Progenitor cell of endocrine pancreas (in vitro differentiated cells): Measurements from ENCODE around the gene SYT9. TPM values are rescaled to one million over a fixed set of nuclear protein-coding genes. Genes with fewer than 3 reads are reported as not detected.

ENCODE experiments used
- DNase-seq: peaks from one replicate; pipeline ENCODE4 v3.0.0; 2021; ENCODE audit warnings: low spot score; ENCODE audit not compliant: unreplicated experiment
- H3K27ac Mint-ChIP-seq: 2 replicates; pipeline ENCODE4 v1.8.0; 2021; ENCODE audit warnings: mild to moderate bottlenecking, moderate library complexity, mixed read lengths
- H3K27me3 Mint-ChIP-seq: 2 replicates; pipeline ENCODE4 v1.8.0; 2021; ENCODE audit warnings: mixed read lengths
- H3K36me3 Mint-ChIP-seq: 2 replicates; pipeline ENCODE4 v1.8.0; 2022; ENCODE audit warnings: mixed read lengths; ENCODE audit not compliant: insufficient read depth
- H3K4me1 Mint-ChIP-seq: 2 replicates; pipeline ENCODE4 v1.8.0; 2021; ENCODE audit warnings: low read depth, mixed read lengths
- H3K4me3 Mint-ChIP-seq: 2 replicates; pipeline ENCODE4 v1.8.0; 2021; ENCODE audit warnings: low read depth, mild to moderate bottlenecking, moderate library complexity, mixed read lengths
- H3K9me3 Mint-ChIP-seq: 2 replicates; pipeline ENCODE4 v1.8.0; 2021; ENCODE audit warnings: low read depth, mixed read lengths
- CTCF ChIP-seq: fragments of 200-600 bp; sonication (generic); IDR thresholded peaks from one replicate; pipeline ENCODE4 v1.5.0; 2021; ENCODE audit warnings: antibody characterized with exemption, mild to moderate bottlenecking; ENCODE audit not compliant: unreplicated experiment
- total RNA-seq: library from RNA; stranded (reverse); gene quantifications from 2 replicates; pipeline ENCODE4 v1.2.1, GENCODE V29; 2021

Gene SYT9
- total RNA-seq, 1 donor from 2014 or later = 0.57 TPM

DNA sequence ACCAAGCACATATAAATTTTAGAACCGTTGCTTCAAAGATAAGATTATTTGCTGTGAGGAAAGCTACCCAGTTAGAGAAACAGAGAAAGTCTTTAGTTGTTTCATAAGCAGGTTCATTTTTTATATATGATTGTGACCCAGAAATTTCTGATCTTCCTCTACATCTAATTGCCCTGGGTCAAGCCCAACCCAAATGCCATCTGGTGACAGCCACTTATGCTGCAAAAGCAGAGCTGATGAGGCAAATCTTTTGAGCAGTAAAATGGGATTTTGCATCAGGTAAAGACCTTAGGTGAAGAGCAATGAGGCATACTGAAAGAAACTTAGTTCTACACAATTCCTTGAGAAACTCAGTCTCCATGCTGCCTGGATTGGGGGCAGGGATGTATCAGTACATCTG lies 28.0 kb downstream of the SYT9 start:
- H3K27ac Mint-ChIP-seq = no peak overlapping the region
- no peak overlapping the region for H3K4me3 Mint-ChIP-seq
- peaks cover 11% of the 10 kb centered on the region for H3K27me3 Mint-ChIP-seq
- H3K9me3 Mint-ChIP-seq = peaks cover under 1% of the 10 kb centered on the region
- no peak for DNase-seq
- H3K36me3 Mint-ChIP-seq = no peaks in the 10 kb centered on the region
- no peak for TF ChIP-seq CTCF
- no peaks in the 10 kb centered on the region for H3K4me1 Mint-ChIP-seq

DNA sequence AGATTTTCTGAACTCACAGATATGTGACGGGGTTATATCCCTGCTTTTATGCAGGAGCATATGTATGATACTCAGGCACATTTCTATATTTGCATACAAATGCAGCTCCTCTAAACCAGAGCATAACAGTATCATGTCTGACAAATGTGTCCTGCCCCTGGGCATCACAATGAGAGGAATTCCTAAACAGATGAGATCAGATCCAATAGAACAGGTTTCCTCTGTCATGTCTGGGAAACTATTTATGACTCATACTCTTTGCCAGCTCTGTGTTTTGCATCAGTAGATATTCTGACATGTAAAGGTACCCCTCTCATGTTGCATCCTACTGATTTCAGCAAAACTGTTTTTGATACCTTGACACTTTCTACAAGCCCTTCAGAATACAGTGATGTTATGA lies 29.4 kb downstream of the SYT9 start:
- H3K4me3 Mint-ChIP-seq = no peak overlapping the region

DNA sequence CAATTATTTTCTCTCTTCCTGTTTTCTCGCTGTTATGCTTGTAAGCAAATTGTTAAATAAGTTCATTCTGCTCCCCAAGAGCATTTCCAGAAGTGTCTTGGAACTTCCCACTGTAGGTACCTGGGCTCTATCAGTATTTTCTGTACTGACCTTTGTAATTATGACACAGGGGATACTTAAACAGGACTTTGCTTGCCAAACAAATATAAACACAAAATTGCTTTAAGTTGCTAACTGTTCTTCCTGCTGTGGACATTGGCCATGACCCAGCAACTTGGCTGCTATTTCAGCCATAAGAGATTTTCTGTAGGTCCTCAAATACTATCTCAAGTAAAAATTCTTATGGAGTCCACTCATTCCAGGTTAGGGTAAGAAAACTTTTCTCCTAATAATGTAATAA lies 30.1 kb downstream of the SYT9 start:
- DNase-seq = no peak
- peaks cover 6% of the 10 kb centered on the region for H3K27me3 Mint-ChIP-seq
- H3K4me1 Mint-ChIP-seq = no peaks in the 10 kb centered on the region
- no peak for TF ChIP-seq CTCF
- H3K36me3 Mint-ChIP-seq = no peaks in the 10 kb centered on the region
- peaks cover 14% of the 10 kb centered on the region for H3K9me3 Mint-ChIP-seq
- H3K4me3 Mint-ChIP-seq = no peak overlapping the region
- H3K27ac Mint-ChIP-seq = no peak overlapping the region

More for the DNA sequence above, 29.4 kb downstream of the SYT9 start:
- no peak for TF ChIP-seq CTCF
- H3K27ac Mint-ChIP-seq = no peak overlapping the region
- H3K9me3 Mint-ChIP-seq = peaks cover 9% of the 10 kb centered on the region
- no peaks in the 10 kb centered on the region for H3K36me3 Mint-ChIP-seq
- DNase-seq = no peak
- H3K27me3 Mint-ChIP-seq = peaks cover 8% of the 10 kb centered on the region
- H3K4me1 Mint-ChIP-seq = no peaks in the 10 kb centered on the region

GRCh38 chr11:7286178-7286577 lies 34.5 kb downstream of the SYT9 start:
- DNase-seq = no peak
- no peaks in the 10 kb centered on the region for H3K36me3 Mint-ChIP-seq
- H3K27ac Mint-ChIP-seq = no peak overlapping the region
- no peaks in the 10 kb centered on the region for H3K27me3 Mint-ChIP-seq
- H3K4me1 Mint-ChIP-seq = no peaks in the 10 kb centered on the region
- no peak overlapping the region for H3K4me3 Mint-ChIP-seq
- no peak for TF ChIP-seq CTCF
- peaks cover 26% of the 10 kb centered on the region for H3K9me3 Mint-ChIP-seq

GRCh38 chr11:7291100-7291829 lies 39.6 kb downstream of the SYT9 start:
- Mint-ChIP-seq H3K27ac (no peak overlapping the region), H3K4me3 (no peak overlapping the region), H3K36me3 (no peaks in the 10 kb centered on the region), H3K27me3 (no peaks in the 10 kb centered on the region), H3K4me1 (no peaks in the 10 kb centered on the region), H3K9me3 (peaks cover 18% of the 10 kb centered on the region)
- no peak for DNase-seq
- no peak for TF ChIP-seq CTCF
